ENCODE data around the gene RBP5. TPM values are rescaled to one million over a fixed set of nuclear protein-coding genes. Genes with fewer than 3 reads are reported as not detected.

Gene RBP5
- polyA plus RNA-seq, 2 of the 4 experiments (the other 2 are of a cell fraction): 0.25 TPM; not detected in 1

DNA sequence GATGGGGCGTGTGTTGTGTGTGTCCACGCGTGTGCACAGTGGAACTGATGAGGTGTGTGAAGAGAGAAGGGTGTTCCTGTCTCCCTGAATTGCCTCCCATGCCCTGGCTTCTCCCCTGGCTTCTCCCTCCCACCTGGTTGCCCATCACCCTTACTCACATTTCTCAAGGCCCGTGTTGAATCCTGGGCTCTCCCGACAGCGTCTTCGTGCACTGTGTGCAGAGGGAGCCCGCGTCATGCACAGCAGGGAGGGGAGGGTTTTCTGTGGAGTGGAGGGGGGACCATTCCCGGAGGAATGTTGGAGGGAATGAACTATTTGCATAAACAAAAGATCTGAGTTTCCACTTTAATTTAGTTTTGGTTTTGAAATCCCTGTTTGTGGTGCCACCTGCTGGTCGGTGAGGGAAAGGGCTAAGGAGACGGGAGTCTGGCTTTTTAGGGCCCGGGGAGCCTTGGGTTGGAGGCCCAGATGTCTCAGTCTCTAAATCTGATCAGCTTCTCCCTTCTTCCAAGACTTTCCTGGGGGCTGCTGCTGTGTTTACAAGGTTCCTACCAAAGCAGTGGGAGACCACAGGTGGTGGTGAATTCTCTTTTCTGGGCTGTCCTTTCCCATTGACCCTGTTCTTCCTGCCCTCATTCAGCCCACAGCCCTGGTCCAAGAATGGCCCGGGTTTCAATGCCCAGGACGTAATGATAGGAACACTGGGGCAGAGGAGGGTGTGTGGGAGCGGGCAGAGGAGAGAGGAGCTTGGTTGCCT lies 36.3 kb downstream of the RBP5 start, which contains the start of gene C1R:
TSS of gene C1R (minus strand) at position 217 of the 757 bp plus-strand sequence. CDS start at position 160, 57 bp downstream.
- ATAC-seq (peak; percentile 52 to 80), FAIRE-seq (peak; percentile 7), DNase-seq (ENCODE audit: low read depth in 1 of 2, low spot score in 1 of 2) (peak; percentile 69 to 72)
- Histone ChIP-seq H3K4me3 (peak within 1 kb of the TSS; percentile 37), H3K9me3 (no peaks in the 10 kb centered on the region), H3K27ac (peak within 1 kb of the TSS; percentile 85 to 91), H3K4me2 (peak within 1 kb of the TSS; percentile 79), H3K4me1 (peaks cover 20% of the 10 kb centered on the region; the same call in 2 of the 3 replicates)
- POLR2A ChIA-PET: interaction anchor here (0.6 to 3.6 kb wide), 3 partner anchors 18 to 32 kb away, joined by 3 to 19 read pairs (median 4); partner anchors contain the start of gene C1S
- WGBS (ENCODE audit: missing lambda C conversion rate): 24% methylated on average over 16 of the region's 16 CpGs
- CTCF ChIA-PET: interaction anchor here (0.5 to 13.4 kb wide), 23 partner anchors 10 to 161 kb away, joined by 3 to 197 read pairs (median 4); partner anchors contain the start of genes C1RL and C1S
- TF ChIP-seq MAFK (IDR thresholded peaks at IDR 0.05; ENCODE audit: partially characterized antibody) (no peak), GATA3 (IDR thresholded peaks at IDR 0.05; ENCODE audit: borderline replicate concordance) (no peak), RAD21 (conservative IDR thresholded peaks at IDR 0.05 in 1 of 2, IDR thresholded peaks at IDR 0.05 in 1 of 2) (peak; percentile 88 to 92), BCL3 (IDR thresholded peaks at IDR 0.05) (no peak), HDAC2 (IDR thresholded peaks at IDR 0.05) (no peak), ZNF302 (CRISPR knock-in tag; IDR thresholded peaks at IDR 0.05) (no peak), SMC3 (IDR thresholded peaks at IDR 0.05) (peak; percentile 93), RNF2 (IDR thresholded peaks at IDR 0.05; ENCODE audit: borderline replicate concordance, low read depth) (no peak), PHF8 (IDR thresholded peaks at IDR 0.05; ENCODE audit: borderline replicate concordance, low read depth) (no peak), ZC3H11A (IDR thresholded peaks at IDR 0.05) (no peak), CEBPB (IDR thresholded peaks at IDR 0.05) (no peak), FOSB (CRISPR knock-in tag; IDR thresholded peaks at IDR 0.05) (no peak), NPAS2 (CRISPR knock-in tag; IDR thresholded peaks at IDR 0.05; ENCODE audit: borderline replicate concordance) (no peak), HOXA7 (CRISPR knock-in tag; IDR thresholded peaks at IDR 0.05) (no peak), ATOH8 (CRISPR knock-in tag; IDR thresholded peaks at IDR 0.05; ENCODE audit: low read depth) (no peak), TP53 (CRISPR knock-in tag; IDR thresholded peaks at IDR 0.05) (peak; percentile 47; the same call in 1 of the 2 replicates), RFX5 (IDR thresholded peaks at IDR 0.05) (no peak), POLR2A (IDR thresholded peaks at IDR 0.05; ENCODE audit: low read length) (no peak), HMGXB4 (CRISPR knock-in tag; IDR thresholded peaks at IDR 0.05; ENCODE audit: borderline replicate concordance) (no peak), ZSCAN20 (CRISPR knock-in tag; IDR thresholded peaks at IDR 0.05) (no peak), SREBF2 (IDR thresholded peaks at IDR 0.05) (no peak), EHF (CRISPR knock-in tag; IDR thresholded peaks at IDR 0.05) (no peak), CBX8 (IDR thresholded peaks at IDR 0.05) (no peak), CHD4 (IDR thresholded peaks at IDR 0.05; ENCODE audit: borderline replicate concordance) (no peak), TFCP2L1 (CRISPR knock-in tag; IDR thresholded peaks at IDR 0.05) (no peak), FOSL2 (IDR thresholded peaks at IDR 0.05) (no peak), FOSL2 (CRISPR knock-in tag; IDR thresholded peaks at IDR 0.05) (0 out of 2 replicates have a peak, but pooled peaks have one; percentile 3), BHLHE40 (IDR thresholded peaks at IDR 0.05; ENCODE audit: low read depth, low read length) (no peak), MAZ (IDR thresholded peaks at IDR 0.05; ENCODE audit: borderline replicate concordance, low read depth, low read length) (no peak), NFE2L2 (conservative IDR thresholded peaks at IDR 0.05; ENCODE audit: low read length) (no peak), EHMT2 (IDR thresholded peaks at IDR 0.05; ENCODE audit: low read depth) (no peak), HOXB13 (CRISPR knock-in tag; IDR thresholded peaks at IDR 0.05; ENCODE audit: low read depth) (no peak; the same call in 1 of the 2 replicates)
- TF ChIP-seq, protein P1, sequence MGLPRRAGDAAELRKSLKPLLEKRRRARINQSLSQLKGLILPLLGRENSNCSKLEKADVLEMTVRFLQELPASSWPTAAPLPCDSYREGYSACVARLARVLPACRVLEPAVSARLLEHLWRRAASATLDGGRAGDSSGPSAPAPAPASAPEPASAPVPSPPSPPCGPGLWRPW (IDR thresholded peaks at IDR 0.05): no peak
- TF ChIP-seq, protein P2, sequence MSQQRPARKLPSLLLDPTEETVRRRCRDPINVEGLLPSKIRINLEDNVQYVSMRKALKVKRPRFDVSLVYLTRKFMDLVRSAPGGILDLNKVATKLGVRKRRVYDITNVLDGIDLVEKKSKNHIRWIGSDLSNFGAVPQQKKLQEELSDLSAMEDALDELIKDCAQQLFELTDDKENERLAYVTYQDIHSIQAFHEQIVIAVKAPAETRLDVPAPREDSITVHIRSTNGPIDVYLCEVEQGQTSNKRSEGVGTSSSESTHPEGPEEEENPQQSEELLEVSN (IDR thresholded peaks at IDR 0.05; ENCODE audit: borderline replicate concordance, low read depth): no peak

Measured in A549 (cell line).